HCT116 (cell line): ENCODE measurements around the gene RYR3. TPM values are rescaled to one million over a fixed set of nuclear protein-coding genes. Genes with fewer than 3 reads are reported as not detected.

Experiments
- ATAC-seq: fragments of 200-7000 bp; cut with Tn5 transposase; 2 replicates; pipeline ENCODE4 v1.9.1; 2020; ENCODE audit warnings: mild to moderate bottlenecking, moderate library complexity
- BruUV-seq: library from RNA; stranded (reverse); fragments of 400-500 nt; replicated peaks from 2 replicates; lab custom pipeline; 2021; lab: Mats Ljungman, UMichigan
- CTCF ChIA-PET: fragments of 300-600 bp; sonication (Branson Sonifier 250); formaldehyde crosslinking; loops from one replicate; lab custom pipeline; 2021; ENCODE audit warnings: antibody characterized with exemption; lab: Charles Lee
- POLR2A ChIA-PET: fragments of 300-600, 350-600 bp; sonication (Branson Sonifier 250); formaldehyde crosslinking; loops from one replicate; lab custom pipeline; 2021; ENCODE audit warnings: antibody characterized with exemption; lab: Charles Lee
- RAD21 ChIA-PET, 2 experiments: fragments of 300-600 bp; sonication (Branson Sonifier 250); formaldehyde crosslinking; loops; one replicate each; lab custom pipeline; 2023; ENCODE audit warnings: low total read pairs in 2 of 2; ENCODE audit not compliant: uncharacterized antibody in 2 of 2, unreplicated experiment in 2 of 2, low non-redundant PET in 1 of 2; lab: Charles Lee
- DNase-seq: peaks from one replicate; pipeline ENCODE4 v3.0.0-alpha.2; 2010; ENCODE audit warnings: low read depth, low spot score
- H2AFZ ChIP-seq: fragments of 200-600 bp; shearing (Covaris generic), sonication (generic); 2 replicates; pipeline ENCODE4 v1.6.1; 2017; ENCODE audit warnings: low read depth, mixed run types, mixed read lengths, antibody characterized with exemption, low read length; ENCODE audit not compliant: poor library complexity, severe bottlenecking
- H3K27ac ChIP-seq: 2 replicates; pipeline ENCODE4 v1.5.1; 2012; ENCODE audit warnings: low read depth, low read length
- H3K27me3 ChIP-seq: fragments of 200-600 bp; sonication (generic); 2 replicates; pipeline ENCODE4 v1.6.1; 2016; ENCODE audit warnings: mixed run types, low read length, mixed read lengths; ENCODE audit not compliant: insufficient read depth
- H3K36me3 ChIP-seq, 2 experiments: fragments of 200-500 bp in 1 of 2; fragments of 200-600 bp in 1 of 2; sonication (Bioruptor generic) in 1 of 2; sonication (generic) in 1 of 2; 2 replicates each; pipeline versions ENCODE4 v1.5.1 to v1.6.1; 2014 to 2016; ENCODE audit warnings: low read length in 2 of 2, inconsistent platforms in 1 of 2, mixed read lengths in 1 of 2, mixed run types in 1 of 2; ENCODE audit not compliant: insufficient read depth in 2 of 2, control insufficient read depth in 1 of 2
- H3K4me1 ChIP-seq, 2 experiments: fragments of 200-600 bp in 1 of 2; sonication (generic) in 1 of 2; 2 replicates each; pipeline versions ENCODE4 v1.5.1 to v1.6.1; 2012 to 2017; ENCODE audit warnings: low read length in 2 of 2, inconsistent platforms in 1 of 2, mild to moderate bottlenecking in 1 of 2, mixed read lengths in 1 of 2, mixed run types in 1 of 2, moderate library complexity in 1 of 2; ENCODE audit not compliant: insufficient read depth in 2 of 2, control insufficient read depth in 1 of 2
- H3K4me2 ChIP-seq: fragments of 200-600 bp; sonication (generic); 2 replicates; pipeline ENCODE4 v1.6.1; 2017; ENCODE audit warnings: mixed run types, low read length, mixed read lengths
- H3K4me3 ChIP-seq, 2 experiments: fragments of 200-600 bp in 1 of 2; sonication (generic) in 1 of 2; replicated peaks in 1 of 2; 2 replicates each; pipeline ENCODE4 v1.5.1; 2011 to 2016; ENCODE audit warnings: low read length in 2 of 2, control low read depth in 1 of 2, low read depth in 1 of 2, mild to moderate bottlenecking in 1 of 2, mixed read lengths in 1 of 2, mixed run types in 1 of 2
- H3K79me2 ChIP-seq: fragments of 200-600 bp; sonication (generic); 2 replicates; pipeline ENCODE4 v1.6.1; 2017; ENCODE audit warnings: mild to moderate bottlenecking, mixed run types, low read length, moderate library complexity, mixed read lengths; ENCODE audit not compliant: insufficient read depth
- H3K9ac ChIP-seq: fragments of 200-600 bp; sonication (generic); 2 replicates; pipeline ENCODE4 v1.6.1; 2016; ENCODE audit warnings: low read length, mixed read lengths
- H3K9me2 ChIP-seq: fragments of 200-600 bp; sonication (generic), shearing (Covaris generic); 2 replicates; pipeline ENCODE4 v1.6.1; 2017; ENCODE audit warnings: mixed run types, mild to moderate bottlenecking, moderate library complexity; ENCODE audit not compliant: insufficient read depth
- H3K9me3 ChIP-seq, 2 experiments: fragments of 200-500 bp in 1 of 2; fragments of 200-600 bp in 1 of 2; sonication (Bioruptor generic) in 1 of 2; sonication (generic) in 1 of 2; 2 replicates each; pipeline ENCODE4 v1.6.1; 2014 to 2017; ENCODE audit warnings: low read length in 2 of 2, mixed read lengths in 2 of 2, inconsistent platforms in 1 of 2, low read depth in 1 of 2, mild to moderate bottlenecking in 1 of 2, mixed run types in 1 of 2, moderate library complexity in 1 of 2; ENCODE audit not compliant: control insufficient read depth in 1 of 2, insufficient read depth in 1 of 2
- H4K20me1 ChIP-seq: fragments of 200-600 bp; sonication (generic), shearing (Covaris generic); 2 replicates; pipeline ENCODE4 v1.6.1; 2017; ENCODE audit warnings: mixed run types, mild to moderate bottlenecking, moderate library complexity; ENCODE audit not compliant: insufficient read depth
- CEBPB ChIP-seq: IDR thresholded peaks from 2 replicates; pipeline ENCODE4 v1.6.1; 2012; ENCODE audit warnings: low read depth
- ELF1 ChIP-seq: IDR thresholded peaks from 2 replicates; pipeline ENCODE4 v1.6.1; 2012; ENCODE audit warnings: low read depth, borderline replicate concordance
- EZH2 ChIP-seq: fragments of 200-600 bp; sonication (generic); IDR thresholded peaks from 2 replicates; pipeline ENCODE4 v1.6.1; 2017; ENCODE audit warnings: antibody characterized with exemption, mixed run types
- JUND ChIP-seq: IDR thresholded peaks from 2 replicates; pipeline ENCODE4 v1.6.1; 2012
- POLR2AphosphoS5 ChIP-seq: IDR thresholded peaks from 2 replicates; pipeline ENCODE4 v1.6.1; 2011; ENCODE audit warnings: mild to moderate bottlenecking, low read depth, low read length, moderate library complexity
- SRF ChIP-seq: IDR thresholded peaks from 2 replicates; pipeline ENCODE4 v1.6.1; 2012; ENCODE audit warnings: low read depth
- TCF7L2 ChIP-seq: IDR thresholded peaks from 2 replicates; pipeline ENCODE4 v1.7.0; 2011; ENCODE audit warnings: borderline replicate concordance, inconsistent platforms; ENCODE audit not compliant: insufficient read depth, insufficient read length; ENCODE audit errors: extremely low read depth
- ZBTB33 ChIP-seq: IDR thresholded peaks from 2 replicates; pipeline ENCODE4 v1.6.1; 2011; ENCODE audit warnings: mild to moderate bottlenecking, low read length, moderate library complexity; ENCODE audit not compliant: insufficient replicate concordance; ENCODE audit errors: extremely low read depth
- ZNF274 ChIP-seq: fragments of 200-500 bp; sonication (Bioruptor generic); IDR thresholded peaks from 2 replicates; pipeline ENCODE4 v1.6.1; 2014; ENCODE audit warnings: mild to moderate bottlenecking, low read depth, low read length, inconsistent platforms
- intact Hi-C: fragments of 100-400 bp; cut with micrococcal nuclease; formaldehyde crosslinking; loops from 2 replicates; pipeline ENCODE4 v1.10.0; 2022
- total RNA-seq: library from RNA; stranded (reverse); gene quantifications from one replicate; pipeline ENCODE4 v1.2.1, GENCODE V29; 2021; ENCODE audit not compliant: unreplicated experiment
- TF ChIP-seq, protein P1 (sequence below), 3 experiments: fragments of 200-600 bp in 1 of 3; sonication (generic) in 1 of 3; IDR thresholded peaks in 2 of 3; conservative IDR thresholded peaks in 1 of 3; 2 replicates each; pipeline ENCODE4 v1.5.1; 2012 to 2017; ENCODE audit warnings: low read depth in 2 of 3, low read length in 2 of 3, antibody characterized with exemption in 1 of 3, borderline replicate concordance in 1 of 3, control low read depth in 1 of 3, mild to moderate bottlenecking in 1 of 3, mixed read lengths in 1 of 3, mixed run types in 1 of 3, moderate library complexity in 1 of 3; ENCODE audit not compliant: insufficient read depth in 1 of 3
- TF ChIP-seq, protein P2 (sequence below): IDR thresholded peaks from 2 replicates; pipeline ENCODE4 v1.6.1; 2012
- TF ChIP-seq, protein P3 (sequence below): IDR thresholded peaks from 2 replicates; pipeline ENCODE4 v1.6.1; 2012; ENCODE audit warnings: low read depth

RYR3 gene
- total RNA-seq, 1 experiment from 2014 or later = not detected

GRCh38 chr15:33296856-33297255, 13.9 kb upstream of the RYR3 start:
- no peaks in the 10 kb centered on the region for H3K9me3 ChIP-seq
- RAD21 ChIA-PET = no interaction called here
- intact Hi-C loops = no loop called here
- DNase-seq (no peak), ATAC-seq (no peak)
- no peak overlapping the region for H3K9ac ChIP-seq
- no peaks in the 10 kb centered on the region for H4K20me1 ChIP-seq
- POLR2A ChIA-PET = no interaction called here
- TF ChIP-seq ELF1 (no peak), CEBPB (no peak), EZH2 (no peak), POLR2AphosphoS5 (no peak)
- TF ChIP-seq, protein P1, sequence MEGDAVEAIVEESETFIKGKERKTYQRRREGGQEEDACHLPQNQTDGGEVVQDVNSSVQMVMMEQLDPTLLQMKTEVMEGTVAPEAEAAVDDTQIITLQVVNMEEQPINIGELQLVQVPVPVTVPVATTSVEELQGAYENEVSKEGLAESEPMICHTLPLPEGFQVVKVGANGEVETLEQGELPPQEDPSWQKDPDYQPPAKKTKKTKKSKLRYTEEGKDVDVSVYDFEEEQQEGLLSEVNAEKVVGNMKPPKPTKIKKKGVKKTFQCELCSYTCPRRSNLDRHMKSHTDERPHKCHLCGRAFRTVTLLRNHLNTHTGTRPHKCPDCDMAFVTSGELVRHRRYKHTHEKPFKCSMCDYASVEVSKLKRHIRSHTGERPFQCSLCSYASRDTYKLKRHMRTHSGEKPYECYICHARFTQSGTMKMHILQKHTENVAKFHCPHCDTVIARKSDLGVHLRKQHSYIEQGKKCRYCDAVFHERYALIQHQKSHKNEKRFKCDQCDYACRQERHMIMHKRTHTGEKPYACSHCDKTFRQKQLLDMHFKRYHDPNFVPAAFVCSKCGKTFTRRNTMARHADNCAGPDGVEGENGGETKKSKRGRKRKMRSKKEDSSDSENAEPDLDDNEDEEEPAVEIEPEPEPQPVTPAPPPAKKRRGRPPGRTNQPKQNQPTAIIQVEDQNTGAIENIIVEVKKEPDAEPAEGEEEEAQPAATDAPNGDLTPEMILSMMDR (IDR thresholded peaks at IDR 0.05 in 2 of 3, conservative IDR thresholded peaks at IDR 0.05 in 1 of 3; ENCODE audit: borderline replicate concordance in 1 of 3, insufficient read depth in 1 of 3, low read depth in 2 of 3, low read length in 2 of 3) = no peak
- TF ChIP-seq, protein P2, sequence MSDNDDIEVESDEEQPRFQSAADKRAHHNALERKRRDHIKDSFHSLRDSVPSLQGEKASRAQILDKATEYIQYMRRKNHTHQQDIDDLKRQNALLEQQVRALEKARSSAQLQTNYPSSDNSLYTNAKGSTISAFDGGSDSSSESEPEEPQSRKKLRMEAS = no peak
- CTCF ChIA-PET = interaction anchor here (8.7 kb wide), 1 partner anchor 404 kb away, joined by 177 read pairs; no protein-coding TSS in a partner anchor
- no peak overlapping the region for H2AFZ ChIP-seq
- H3K4me3 ChIP-seq = no peak overlapping the region
- H3K4me1 ChIP-seq = peaks cover 0 to 5% of the 10 kb centered on the region in 2 experiments; a peak in 1 of 4 replicates
- no peak overlapping the region for H3K4me2 ChIP-seq
- H3K27ac ChIP-seq = no peak overlapping the region
- H3K9me2 ChIP-seq = no peaks in the 10 kb centered on the region
- H3K27me3 ChIP-seq = peaks cover 33% of the 10 kb centered on the region
- H3K36me3 ChIP-seq = no peaks in the 10 kb centered on the region
- BruUV-seq = no TSS peak
- H3K79me2 ChIP-seq = no peaks in the 10 kb centered on the region

- BruUV-seq = no TSS peak
- RAD21 ChIA-PET = no interaction called here
- Histone ChIP-seq H3K36me3 (no peaks in the 10 kb centered on the region), H2AFZ (no peak overlapping the region), H3K9me3 (no peaks in the 10 kb centered on the region), H3K9me2 (no peaks in the 10 kb centered on the region), H3K27me3 (peaks cover 25% of the 10 kb centered on the region; the same call in 1 of the 2 replicates), H3K4me3 (no peak overlapping the region), H3K79me2 (no peaks in the 10 kb centered on the region), H4K20me1 (no peaks in the 10 kb centered on the region), H3K9ac (no peak overlapping the region), H3K4me1 (peaks cover 0 to 4% of the 10 kb centered on the region in 2 experiments; a peak in 1 of 4 replicates), H3K27ac (no peak overlapping the region), H3K4me2 (no peak overlapping the region)
- intact Hi-C loops = no loop called here
- CTCF ChIA-PET = no interaction called here
- ATAC-seq (no peak), DNase-seq (no peak)
- POLR2A ChIA-PET = no interaction called here
- no peak for TF ChIP-seq ELF1
- TF ChIP-seq JUND = no peak
- no peak for TF ChIP-seq TCF7L2
- TF ChIP-seq SRF = no peak
- no peak for TF ChIP-seq EZH2
- TF ChIP-seq ZBTB33 = no peak
- TF ChIP-seq ZNF274 = no peak
- TF ChIP-seq, protein P3, sequence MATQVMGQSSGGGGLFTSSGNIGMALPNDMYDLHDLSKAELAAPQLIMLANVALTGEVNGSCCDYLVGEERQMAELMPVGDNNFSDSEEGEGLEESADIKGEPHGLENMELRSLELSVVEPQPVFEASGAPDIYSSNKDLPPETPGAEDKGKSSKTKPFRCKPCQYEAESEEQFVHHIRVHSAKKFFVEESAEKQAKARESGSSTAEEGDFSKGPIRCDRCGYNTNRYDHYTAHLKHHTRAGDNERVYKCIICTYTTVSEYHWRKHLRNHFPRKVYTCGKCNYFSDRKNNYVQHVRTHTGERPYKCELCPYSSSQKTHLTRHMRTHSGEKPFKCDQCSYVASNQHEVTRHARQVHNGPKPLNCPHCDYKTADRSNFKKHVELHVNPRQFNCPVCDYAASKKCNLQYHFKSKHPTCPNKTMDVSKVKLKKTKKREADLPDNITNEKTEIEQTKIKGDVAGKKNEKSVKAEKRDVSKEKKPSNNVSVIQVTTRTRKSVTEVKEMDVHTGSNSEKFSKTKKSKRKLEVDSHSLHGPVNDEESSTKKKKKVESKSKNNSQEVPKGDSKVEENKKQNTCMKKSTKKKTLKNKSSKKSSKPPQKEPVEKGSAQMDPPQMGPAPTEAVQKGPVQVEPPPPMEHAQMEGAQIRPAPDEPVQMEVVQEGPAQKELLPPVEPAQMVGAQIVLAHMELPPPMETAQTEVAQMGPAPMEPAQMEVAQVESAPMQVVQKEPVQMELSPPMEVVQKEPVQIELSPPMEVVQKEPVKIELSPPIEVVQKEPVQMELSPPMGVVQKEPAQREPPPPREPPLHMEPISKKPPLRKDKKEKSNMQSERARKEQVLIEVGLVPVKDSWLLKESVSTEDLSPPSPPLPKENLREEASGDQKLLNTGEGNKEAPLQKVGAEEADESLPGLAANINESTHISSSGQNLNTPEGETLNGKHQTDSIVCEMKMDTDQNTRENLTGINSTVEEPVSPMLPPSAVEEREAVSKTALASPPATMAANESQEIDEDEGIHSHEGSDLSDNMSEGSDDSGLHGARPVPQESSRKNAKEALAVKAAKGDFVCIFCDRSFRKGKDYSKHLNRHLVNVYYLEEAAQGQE = no peak
- TF ChIP-seq POLR2AphosphoS5 = no peak
Measured at GRCh38 chr15:33298631-33299030, 12.1 kb upstream of the RYR3 start.
